GM12878 (cell line): Measurements from ENCODE around the gene GRXCR1.

Source experiments
- CTCF ChIP-seq, 3 experiments: IDR thresholded peaks in 2 of 3; conservative IDR thresholded peaks in 1 of 3; 2 replicates each; pipeline ENCODE4 v1.5.1; 2011; ENCODE audit warnings: low read depth in 3 of 3, low read length in 3 of 3, mild to moderate bottlenecking in 3 of 3, control low read depth in 2 of 3, moderate library complexity in 2 of 3, inconsistent platforms in 1 of 3, mixed read lengths in 1 of 3; ENCODE audit not compliant: control insufficient read depth in 2 of 3, insufficient read depth in 1 of 3; ENCODE audit errors: extremely low read depth in 1 of 3
- EGR1 ChIP-seq, 2 experiments: IDR thresholded peaks; 1 replicate in 1 of 2; 2 replicates in 1 of 2; pipeline ENCODE4 v1.6.1; 2011 to 2012; ENCODE audit warnings: low read depth in 2 of 2, low read length in 2 of 2, borderline replicate concordance in 1 of 2, mild to moderate bottlenecking in 1 of 2, moderate library complexity in 1 of 2
- ELK1 ChIP-seq: IDR thresholded peaks from 2 replicates; pipeline ENCODE4 v1.6.1; 2012; ENCODE audit warnings: low read depth, low read length, improper control_type of control experiment
- EZH2 ChIP-seq: IDR thresholded peaks from 2 replicates; pipeline ENCODE4 v1.6.1; 2012; ENCODE audit warnings: low read depth, mild to moderate bottlenecking, control low read depth, inconsistent platforms, low read length, borderline replicate concordance; ENCODE audit not compliant: control insufficient read depth
- FOXK2 ChIP-seq: fragments of 450-650 bp; IDR thresholded peaks from 2 replicates; pipeline ENCODE4 v1.6.1; 2017; ENCODE audit warnings: mild to moderate bottlenecking, moderate library complexity
- IRF3 ChIP-seq: fragments of 450-650 bp; IDR thresholded peaks from 2 replicates; pipeline ENCODE4 v1.6.1; 2014; ENCODE audit warnings: mild to moderate bottlenecking
- SIN3A ChIP-seq: IDR thresholded peaks from 2 replicates; pipeline ENCODE4 v1.6.1; 2012; ENCODE audit warnings: low read depth, low read length, improper control_type of control experiment
- YY1 ChIP-seq: IDR thresholded peaks from 2 replicates; pipeline ENCODE4 v1.6.1; 2011; ENCODE audit warnings: low read depth, mild to moderate bottlenecking, low read length
- ZNF592 ChIP-seq: fragments of 450-650 bp; IDR thresholded peaks from 2 replicates; pipeline ENCODE4 v1.6.1; 2017; ENCODE audit warnings: mild to moderate bottlenecking, moderate library complexity

GRCh38 chr4:42871261-42871660 lies 21.3 kb upstream of the GRXCR1 start:
- no peak for TF ChIP-seq YY1
- no peak for TF ChIP-seq FOXK2
- TF ChIP-seq IRF3, result no peak
- no peak for TF ChIP-seq EZH2
- TF ChIP-seq ELK1, result no peak
- TF ChIP-seq ZNF592, result no peak
- TF ChIP-seq CTCF (IDR thresholded peaks at IDR 0.05 in 2 of 3, conservative IDR thresholded peaks at IDR 0.05 in 1 of 3; ENCODE audit: control insufficient read depth in 2 of 3, extremely low read depth in 1 of 3, insufficient read depth in 1 of 3, low read depth in 3 of 3, low read length in 3 of 3), result no peak
- TF ChIP-seq EGR1 (IDR thresholded peaks at IDR 0.05; ENCODE audit: borderline replicate concordance in 1 of 2, low read depth in 2 of 2, low read length in 2 of 2), result no peak
- no peak for TF ChIP-seq SIN3A
